Measurements from ENCODE around the gene CPSF7. TPM values are rescaled to one million over a fixed set of nuclear protein-coding genes. Genes with fewer than 3 reads are reported as not detected.

The CPSF7 gene
- total RNA-seq, 1 experiment from 2014 or later: 96.1 TPM

GRCh38 chr11:61473370-61474012, 43.7 kb upstream of the CPSF7 start:
- POLR2A ChIA-PET: no interaction called here
- no TSS peak for BruUV-seq (replicated peaks)

GRCh38 chr11:61472868-61473267, 43.1 kb upstream of the CPSF7 start:
- no peaks in the 10 kb centered on the region for H3K27me3 ChIP-seq (ENCODE audit: control insufficient read depth, insufficient read depth, low read length)
- no peaks in the 10 kb centered on the region for H3K36me3 ChIP-seq (ENCODE audit: control insufficient read depth, insufficient read depth, low read length)
- BruUV-seq (replicated peaks): no TSS peak
- H3K27ac ChIP-seq (ENCODE audit: low read length): no peak overlapping the region
- ChIA-PET CTCF (interaction anchor here (0.6 to 0.7 kb wide), 2 partner anchors 27 to 165 kb away, joined by 4 to 8 read pairs; no protein-coding TSS in a partner anchor), POLR2A (interaction anchor here (0.7 kb wide), 1 partner anchor 110 kb away, joined by 4 read pairs; no protein-coding TSS in a partner anchor)
- intact Hi-C loops (cut with micrococcal nuclease; ENCODE audit: unreplicated experiment) (no loop called here), in situ Hi-C loops (cut with HindIII; ENCODE audit: low pct_unique_long_range_greater_than_20kb, low sequenced_read_pairs) (no loop called here)
- no peak for ATAC-seq
- H3K4me1 ChIP-seq (ENCODE audit: control insufficient read depth, insufficient read depth, low read length): no peaks in the 10 kb centered on the region
- no peaks in the 10 kb centered on the region for H3K9me3 ChIP-seq (ENCODE audit: control insufficient read depth, insufficient read depth, low read depth, low read length)
- no peak for DNase-seq (ENCODE audit: low read depth, low spot score)
- no peak overlapping the region for H3K4me3 ChIP-seq (ENCODE audit: low read depth in 2 of 2, low read length in 2 of 2)
- TF ChIP-seq REST (IDR thresholded peaks at IDR 0.05; ENCODE audit: insufficient read depth in 1 of 2, low read depth in 2 of 2, low read length in 1 of 2) (no peak), TCF7L2 (IDR thresholded peaks at IDR 0.05; ENCODE audit: low read depth, low read length) (no peak), SIN3A (IDR thresholded peaks at IDR 0.05; ENCODE audit: borderline replicate concordance, insufficient read depth, low read depth, low read length) (no peak), POLR2AphosphoS5 (IDR thresholded peaks at IDR 0.05; ENCODE audit: low read depth, low read length) (no peak), CTCF (IDR thresholded peaks at IDR 0.05) (no peak)

More at GRCh38 chr11:61473370-61474012, 43.7 kb upstream of the CPSF7 start:
- DNase-seq (ENCODE audit: low read depth, low spot score) (no peak), ATAC-seq (no peak)
- no peaks in the 10 kb centered on the region for H3K9me3 ChIP-seq (ENCODE audit: control insufficient read depth, insufficient read depth, low read depth, low read length)
- no peaks in the 10 kb centered on the region for H3K4me1 ChIP-seq (ENCODE audit: control insufficient read depth, insufficient read depth, low read length)
- CTCF ChIA-PET: interaction anchor here (0.6 to 0.7 kb wide), 2 partner anchors 27 to 164 kb away, joined by 4 to 8 read pairs; no protein-coding TSS in a partner anchor
- in situ Hi-C loops (cut with HindIII; ENCODE audit: low pct_unique_long_range_greater_than_20kb, low sequenced_read_pairs): no loop called here
- no peaks in the 10 kb centered on the region for H3K27me3 ChIP-seq (ENCODE audit: control insufficient read depth, insufficient read depth, low read length)
- H3K36me3 ChIP-seq (ENCODE audit: control insufficient read depth, insufficient read depth, low read length): no peaks in the 10 kb centered on the region
- no peak overlapping the region for H3K27ac ChIP-seq (ENCODE audit: low read length)
- no peak for TF ChIP-seq SIN3A (IDR thresholded peaks at IDR 0.05; ENCODE audit: borderline replicate concordance, insufficient read depth, low read depth, low read length)
- no peak for TF ChIP-seq REST (IDR thresholded peaks at IDR 0.05; ENCODE audit: insufficient read depth in 1 of 2, low read depth in 2 of 2, low read length in 1 of 2)
- H3K4me3 ChIP-seq (ENCODE audit: low read depth in 2 of 2, low read length in 2 of 2): no peak overlapping the region
- intact Hi-C loops (cut with micrococcal nuclease; ENCODE audit: unreplicated experiment): no loop called here
